GM10266 (cell line): ENCODE data around the gene SMG1.
"Not testable (repeated sequence)": the region's sequence is repeated elsewhere in the genome, so short reads cannot be mapped to it uniquely, and the experiment has no call there.

Experiments
- DNase-seq: peaks from one replicate; pipeline ENCODE4 v3.0.0; 2012; ENCODE audit errors: extremely low spot score
- CTCF ChIP-seq: IDR thresholded peaks from 2 replicates; pipeline ENCODE4 v1.5.1; 2012; ENCODE audit warnings: mild to moderate bottlenecking, low read depth; ENCODE audit not compliant: control insufficient read depth, insufficient read depth; ENCODE audit errors: missing control alignments

The SMG1 gene

GRCh38 chr16:18772171-18772570 is 154.0 kb downstream of the SMG1 start:
- not testable (repeated sequence) for DNase-seq

GRCh38 chr16:18770336-18770962 is 155.8 kb downstream of the SMG1 start:
- not testable (repeated sequence) for DNase-seq

GRCh38 chr16:18767217-18767616 is 159.0 kb downstream of the SMG1 start:
- DNase-seq: not testable (repeated sequence)

- not testable (repeated sequence) for DNase-seq
Measured at GRCh38 chr16:18762713-18763112, 163.5 kb downstream of the SMG1 start.

DNA sequence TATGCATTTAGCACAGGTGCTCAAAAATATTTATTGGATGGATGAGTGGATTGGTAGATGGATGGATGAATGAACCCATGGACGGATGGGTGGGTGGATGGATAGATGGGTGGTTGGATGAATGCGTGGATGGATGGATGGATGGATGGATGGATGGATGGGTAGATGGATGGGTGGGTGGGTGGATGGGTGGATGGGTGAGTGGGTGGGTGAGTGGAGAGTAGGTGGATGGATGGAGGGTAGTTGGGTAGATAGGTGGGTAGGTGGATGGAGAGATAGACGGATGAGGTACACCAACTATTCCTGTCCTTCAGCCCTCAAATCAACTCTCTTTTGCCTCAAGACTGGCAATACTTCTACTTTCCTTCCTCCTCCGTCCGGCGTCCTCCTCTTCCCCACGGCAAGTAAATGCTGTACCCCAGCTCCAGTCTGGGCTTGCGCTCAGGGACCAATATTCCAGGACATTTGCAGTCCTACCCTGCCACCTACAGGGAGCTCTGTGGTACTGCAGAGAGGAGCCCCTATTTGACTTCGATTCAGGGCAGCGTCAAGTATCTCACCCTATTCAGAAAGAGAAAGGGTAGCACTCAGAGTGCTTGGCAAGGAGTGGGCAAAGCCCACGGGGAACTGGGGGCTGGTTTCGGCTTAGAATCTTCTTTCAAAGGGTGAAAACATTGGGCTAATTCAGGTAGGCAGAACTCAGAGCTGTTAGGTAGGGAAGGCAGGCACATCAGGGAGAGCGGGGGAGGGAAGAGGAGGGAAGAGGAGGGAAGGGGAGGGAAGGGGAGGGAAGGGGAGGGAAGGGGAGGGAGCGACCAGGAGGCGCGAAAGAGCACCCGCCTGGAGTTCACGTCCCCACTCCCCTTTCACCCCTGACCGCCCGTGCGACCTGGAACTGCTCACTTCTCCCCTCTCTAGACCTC is 166.3 kb downstream of the SMG1 start:
- not testable (repeated sequence) for DNase-seq

GRCh38 chr16:18757960-18758660 is 168.1 kb downstream of the SMG1 start:
- not testable (repeated sequence) for DNase-seq

More for the DNA sequence above, 166.3 kb downstream of the SMG1 start:
- TF ChIP-seq CTCF: peak; percentile 48

- DNase-seq: not testable (repeated sequence)
Measured at GRCh38 chr16:18756639-18757038, 169.6 kb downstream of the SMG1 start.
